ENCODE data around the gene SLC6A13. TPM values are rescaled to one million over a fixed set of nuclear protein-coding genes. Genes with fewer than 3 reads are reported as not detected.
"Not testable (repeated sequence)": the region's sequence is repeated elsewhere in the genome, so short reads cannot be mapped to it uniquely, and the experiment has no call there.

Gene SLC6A13
- total RNA-seq, 1 donor from 2014 or later, result 0.79 TPM

DNA sequence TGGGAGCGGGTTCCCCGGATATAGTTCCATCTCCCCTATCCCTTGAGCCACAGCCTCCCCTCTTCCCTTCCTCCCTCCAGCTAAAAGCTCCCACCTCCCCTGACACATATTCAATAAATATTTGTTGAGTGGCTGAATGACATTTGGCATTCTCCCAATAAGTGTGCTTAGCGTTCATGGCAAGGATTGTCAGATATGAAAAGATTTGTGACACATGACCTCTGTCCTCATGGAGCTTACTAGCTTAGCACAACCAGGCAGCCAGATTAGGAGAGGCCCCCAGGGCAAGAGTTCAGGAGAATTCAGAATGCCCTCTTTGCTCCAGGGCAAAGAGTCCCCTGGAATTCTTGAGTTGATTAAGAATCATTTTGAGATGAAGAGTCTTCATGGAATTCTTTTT is 26.2 kb downstream of the SLC6A13 start:
- FAIRE-seq (no peak), DNase-seq (ENCODE audit: low read depth) (no peak)
- TF ChIP-seq, protein P1, sequence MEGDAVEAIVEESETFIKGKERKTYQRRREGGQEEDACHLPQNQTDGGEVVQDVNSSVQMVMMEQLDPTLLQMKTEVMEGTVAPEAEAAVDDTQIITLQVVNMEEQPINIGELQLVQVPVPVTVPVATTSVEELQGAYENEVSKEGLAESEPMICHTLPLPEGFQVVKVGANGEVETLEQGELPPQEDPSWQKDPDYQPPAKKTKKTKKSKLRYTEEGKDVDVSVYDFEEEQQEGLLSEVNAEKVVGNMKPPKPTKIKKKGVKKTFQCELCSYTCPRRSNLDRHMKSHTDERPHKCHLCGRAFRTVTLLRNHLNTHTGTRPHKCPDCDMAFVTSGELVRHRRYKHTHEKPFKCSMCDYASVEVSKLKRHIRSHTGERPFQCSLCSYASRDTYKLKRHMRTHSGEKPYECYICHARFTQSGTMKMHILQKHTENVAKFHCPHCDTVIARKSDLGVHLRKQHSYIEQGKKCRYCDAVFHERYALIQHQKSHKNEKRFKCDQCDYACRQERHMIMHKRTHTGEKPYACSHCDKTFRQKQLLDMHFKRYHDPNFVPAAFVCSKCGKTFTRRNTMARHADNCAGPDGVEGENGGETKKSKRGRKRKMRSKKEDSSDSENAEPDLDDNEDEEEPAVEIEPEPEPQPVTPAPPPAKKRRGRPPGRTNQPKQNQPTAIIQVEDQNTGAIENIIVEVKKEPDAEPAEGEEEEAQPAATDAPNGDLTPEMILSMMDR (IDR thresholded peaks at IDR 0.05; ENCODE audit: insufficient read depth, low read length, severe bottlenecking), result no peak
- Histone ChIP-seq H3K36me3 (ENCODE audit: control insufficient read depth, insufficient read depth, low read length) (no peaks in the 10 kb centered on the region), H3K4me3 (ENCODE audit: low read depth, low read length) (no peak overlapping the region), H3K27me3 (ENCODE audit: control insufficient read depth, insufficient read depth, low read length) (peaks cover 2% of the 10 kb centered on the region)

DNA sequence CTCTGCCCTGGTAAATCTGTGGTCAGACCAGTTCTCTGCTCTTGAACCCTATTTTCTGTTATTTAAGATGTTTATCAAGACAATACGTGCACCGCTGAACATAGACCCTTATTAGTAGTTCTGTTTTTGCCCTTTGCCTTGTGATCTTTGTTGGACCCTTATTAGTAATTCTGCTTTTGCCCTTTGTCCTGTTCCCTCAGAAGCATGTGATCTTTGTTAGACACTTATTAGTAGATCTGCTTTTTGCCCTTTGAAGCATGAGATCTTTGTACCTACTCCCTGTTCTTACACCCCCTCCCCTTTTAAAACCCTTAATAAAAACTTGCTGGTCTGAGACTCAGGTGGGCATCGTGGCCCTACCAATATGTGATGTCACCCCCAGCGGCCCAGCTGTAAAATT is 26.7 kb downstream of the SLC6A13 start:
- H3K4me3 ChIP-seq (ENCODE audit: low read depth, low read length); H3K36me3 ChIP-seq (ENCODE audit: control insufficient read depth, insufficient read depth, low read length); H3K27me3 ChIP-seq (ENCODE audit: control insufficient read depth, insufficient read depth, low read length); DNase-seq (ENCODE audit: low read depth); FAIRE-seq: not testable (repeated sequence)

DNA sequence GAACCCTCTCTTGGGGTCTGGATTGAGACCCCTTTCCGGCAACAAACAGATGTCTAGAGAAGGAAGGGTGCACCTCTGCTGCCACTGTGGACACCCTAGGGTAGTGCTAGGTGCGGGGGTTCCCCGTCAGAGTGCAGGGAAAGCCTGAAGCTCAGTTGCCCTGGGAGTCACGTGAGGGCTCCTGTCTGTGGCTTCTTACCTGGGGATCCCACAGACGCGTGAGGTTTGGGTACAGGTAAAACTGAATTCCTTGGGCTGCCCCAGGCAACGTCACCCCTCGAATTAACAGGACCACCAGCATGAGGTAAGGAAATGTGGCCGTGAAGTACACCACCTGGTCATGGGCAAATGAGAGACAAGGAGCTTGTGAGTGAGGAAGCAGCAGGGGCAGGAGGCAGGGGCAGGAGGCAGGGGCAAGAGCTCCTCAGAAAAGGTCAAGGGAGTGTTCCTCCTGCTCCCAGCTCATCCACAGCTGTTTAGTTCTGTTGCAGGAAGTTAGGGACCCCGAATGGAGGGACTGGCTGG is 27.7 kb downstream of the SLC6A13 start:
- H3K4me3 ChIP-seq (ENCODE audit: low read depth, low read length), result no peak overlapping the region
- DNase-seq (ENCODE audit: low read depth) (no peak), FAIRE-seq (no peak)
- H3K36me3 ChIP-seq (ENCODE audit: control insufficient read depth, insufficient read depth, low read length), result no peaks in the 10 kb centered on the region
- H3K27me3 ChIP-seq (ENCODE audit: control insufficient read depth, insufficient read depth, low read length), result peaks cover 2% of the 10 kb centered on the region
- TF ChIP-seq, protein P1 (IDR thresholded peaks at IDR 0.05; ENCODE audit: insufficient read depth, low read length, severe bottlenecking), result no peak

DNA sequence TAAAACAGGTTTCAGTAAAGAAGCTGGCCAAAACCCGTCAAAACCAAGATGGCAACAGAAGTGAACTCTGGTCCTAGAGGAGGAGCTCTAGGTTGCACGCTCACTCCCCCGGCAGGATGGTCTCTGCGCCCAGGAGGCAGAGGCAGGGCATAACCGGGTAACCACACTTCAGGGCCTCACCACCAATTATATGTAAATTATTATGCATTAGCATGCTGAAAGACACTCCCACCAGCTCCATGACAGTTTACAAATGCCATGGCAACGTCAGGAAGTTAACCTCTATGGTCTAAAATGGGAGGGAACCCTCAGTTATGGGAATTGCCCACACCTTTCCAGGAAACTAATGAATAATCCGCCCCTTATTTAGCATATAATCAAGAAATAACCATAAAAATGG is 28.6 kb downstream of the SLC6A13 start:
- Histone ChIP-seq H3K36me3 (ENCODE audit: control insufficient read depth, insufficient read depth, low read length) (no peaks in the 10 kb centered on the region), H3K27me3 (ENCODE audit: control insufficient read depth, insufficient read depth, low read length) (peaks cover 2% of the 10 kb centered on the region), H3K4me3 (ENCODE audit: low read depth, low read length) (no peak overlapping the region)
- TF ChIP-seq, protein P1 (IDR thresholded peaks at IDR 0.05; ENCODE audit: insufficient read depth, low read length, severe bottlenecking), result no peak
- DNase-seq (ENCODE audit: low read depth) (no peak), FAIRE-seq (no peak)

DNA sequence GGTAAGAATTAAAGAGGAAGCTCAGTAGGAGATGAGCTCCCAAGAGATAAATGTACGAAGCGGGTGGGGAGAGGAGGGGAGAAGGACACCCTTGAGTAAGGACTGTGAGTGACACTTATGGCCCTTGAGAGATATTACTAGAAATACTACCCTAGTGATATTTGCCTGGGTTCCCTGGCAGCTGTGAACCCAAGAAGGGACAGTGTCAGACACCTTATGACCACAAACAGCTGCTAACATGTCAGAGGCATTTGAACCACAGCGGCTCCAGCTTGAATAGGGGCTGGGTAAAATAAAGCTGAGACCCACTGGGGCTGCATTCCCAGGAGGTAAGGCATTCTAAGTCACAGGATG is 29.0 kb downstream of the SLC6A13 start:
- peaks cover 2% of the 10 kb centered on the region for H3K27me3 ChIP-seq (ENCODE audit: control insufficient read depth, insufficient read depth, low read length)
- FAIRE-seq, result no peak
- no peaks in the 10 kb centered on the region for H3K36me3 ChIP-seq (ENCODE audit: control insufficient read depth, insufficient read depth, low read length)
- no peak for DNase-seq (ENCODE audit: low read depth)
- TF ChIP-seq, protein P1 (IDR thresholded peaks at IDR 0.05; ENCODE audit: insufficient read depth, low read length, severe bottlenecking), result no peak
- H3K4me3 ChIP-seq (ENCODE audit: low read depth, low read length), result no peak overlapping the region

DNA sequence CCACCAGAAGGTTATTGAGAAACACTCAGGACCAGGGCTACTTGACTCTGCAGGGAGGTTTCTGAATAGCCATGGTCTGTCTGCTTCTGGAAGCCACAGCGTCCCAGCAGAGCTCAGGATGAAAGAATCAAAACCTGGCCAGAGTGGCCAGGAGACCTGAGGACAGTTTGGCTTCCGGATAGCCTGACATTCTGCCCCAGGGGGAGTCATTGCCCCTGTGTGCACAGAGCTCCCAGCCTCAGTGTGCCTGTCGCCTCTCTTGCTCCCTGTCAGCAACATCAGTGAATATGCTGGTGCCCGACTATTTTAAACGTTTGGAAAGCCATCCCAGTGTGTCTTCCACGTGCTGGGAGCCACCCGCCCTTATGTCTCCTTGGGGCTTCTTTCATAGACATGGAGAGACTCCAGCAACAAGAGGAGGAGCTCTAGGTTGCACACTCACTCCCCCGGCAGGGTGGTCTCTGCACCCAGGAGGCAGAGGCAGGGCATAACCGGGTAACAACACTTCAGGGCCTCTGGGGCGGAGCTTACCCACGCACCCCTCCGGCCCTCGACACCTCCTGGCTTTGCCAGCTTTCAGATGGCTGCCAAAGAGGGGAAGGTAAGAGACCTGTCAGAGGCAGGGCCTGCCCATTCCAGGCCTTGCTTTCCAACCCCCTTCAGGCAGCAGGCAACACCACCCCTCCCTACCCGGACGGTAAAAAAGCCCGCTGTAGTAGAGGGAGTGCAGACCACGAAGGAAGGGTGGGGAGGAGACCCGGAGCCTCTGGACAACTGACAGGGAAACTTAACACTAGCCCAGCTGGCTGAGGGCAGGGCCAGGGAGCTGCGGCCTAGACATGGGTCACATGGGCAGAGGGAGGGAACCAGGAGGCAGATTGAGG is 29.7 kb downstream of the SLC6A13 start:
- H3K4me3 ChIP-seq (ENCODE audit: low read depth, low read length), result no peak overlapping the region
- TF ChIP-seq, protein P1 (IDR thresholded peaks at IDR 0.05; ENCODE audit: insufficient read depth, low read length, severe bottlenecking), result no peak
- no peak for DNase-seq (ENCODE audit: low read depth)
- FAIRE-seq, result no peak
- H3K36me3 ChIP-seq (ENCODE audit: control insufficient read depth, insufficient read depth, low read length), result no peaks in the 10 kb centered on the region
- H3K27me3 ChIP-seq (ENCODE audit: control insufficient read depth, insufficient read depth, low read length), result peaks cover 2% of the 10 kb centered on the region

All from bronchial epithelial cell (primary cell).